Renal cortical epithelial cell (primary cell): ENCODE measurements around the gene HDAC3. TPM values are rescaled to one million over a fixed set of nuclear protein-coding genes. Genes with fewer than 3 reads are reported as not detected.

Source experiments
- DNase-seq: peaks from one replicate; pipeline ENCODE4 v3.0.0-alpha.2; 2011; ENCODE audit warnings: low read depth
- total RNA-seq: library from RNA; depleted of rRNA; stranded (reverse); fragments of >200 nt; gene quantifications from 2 replicates; pipeline ENCODE4 v1.2.3, GENCODE V29; 2014

HDAC3 gene
- total RNA-seq, 1 donor from 2014 or later: 50.2 TPM

- DNase-seq: peak; percentile 91
Measured at GRCh38 chr5:141657937-141658545, 21.4 kb upstream of the HDAC3 start.

- no peak for DNase-seq
Measured at GRCh38 chr5:141657404-141657803, 20.8 kb upstream of the HDAC3 start.

GRCh38 chr5:141656396-141656795 is 19.7 kb upstream of the HDAC3 start:
- no peak for DNase-seq

DNA sequence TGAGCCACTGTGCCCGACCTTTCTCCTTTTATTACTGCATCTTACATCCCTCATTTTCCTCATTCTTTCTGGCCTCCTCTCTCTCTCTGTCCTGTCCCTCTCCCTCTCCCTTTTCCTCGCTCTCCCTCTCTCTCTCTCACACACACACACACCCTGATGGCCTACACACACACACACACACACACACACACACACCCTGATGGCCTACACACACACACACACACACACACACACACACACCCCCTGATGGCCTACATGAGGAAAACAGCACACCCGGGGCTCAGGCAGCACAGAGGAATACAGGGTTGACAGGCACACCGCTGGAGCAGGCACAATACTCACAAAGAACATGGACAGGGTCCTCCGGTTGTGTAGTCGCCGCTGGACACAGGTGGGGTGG is 18.4 kb upstream of the HDAC3 start:
- DNase-seq: no peak

DNA sequence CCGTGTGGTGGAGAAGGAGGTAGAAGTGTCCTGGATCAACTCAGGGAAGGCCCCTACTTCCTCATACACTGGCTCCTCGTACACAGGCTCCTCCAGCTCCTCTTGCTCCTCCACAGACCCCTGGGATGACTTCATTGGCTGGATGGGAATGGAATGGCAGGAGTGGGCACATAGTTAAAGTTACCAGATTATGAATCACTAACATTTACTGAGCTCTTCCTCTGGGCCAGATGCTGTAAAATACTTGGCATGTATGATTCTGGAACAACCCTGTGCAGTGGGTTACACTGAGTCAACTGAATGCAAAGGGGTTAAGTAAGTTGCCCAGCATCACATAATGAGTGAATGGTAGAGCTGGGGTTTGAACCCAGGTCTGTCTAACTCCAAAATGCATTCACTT is 17.6 kb upstream of the HDAC3 start:
- DNase-seq: peak; percentile 60

DNA sequence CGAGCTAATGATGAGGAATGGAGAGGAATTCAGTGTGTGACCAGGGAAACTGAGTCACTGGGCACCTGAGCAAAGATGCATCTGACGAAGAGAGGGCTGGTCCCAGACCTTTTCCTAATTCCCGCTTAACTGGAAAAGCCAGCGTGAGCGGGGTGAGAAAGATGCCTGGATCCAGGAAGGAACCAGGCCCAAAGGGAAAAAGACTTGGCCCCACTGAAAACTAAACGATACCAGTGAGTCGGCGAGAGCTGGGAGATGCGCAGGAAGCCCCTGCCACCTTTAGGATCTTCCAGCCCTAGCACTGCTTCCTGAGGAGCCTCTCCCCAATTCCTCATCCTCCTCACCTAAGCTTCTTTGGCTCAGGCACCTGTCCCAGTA is 15.1 kb upstream of the HDAC3 start:
- DNase-seq: no peak

DNA sequence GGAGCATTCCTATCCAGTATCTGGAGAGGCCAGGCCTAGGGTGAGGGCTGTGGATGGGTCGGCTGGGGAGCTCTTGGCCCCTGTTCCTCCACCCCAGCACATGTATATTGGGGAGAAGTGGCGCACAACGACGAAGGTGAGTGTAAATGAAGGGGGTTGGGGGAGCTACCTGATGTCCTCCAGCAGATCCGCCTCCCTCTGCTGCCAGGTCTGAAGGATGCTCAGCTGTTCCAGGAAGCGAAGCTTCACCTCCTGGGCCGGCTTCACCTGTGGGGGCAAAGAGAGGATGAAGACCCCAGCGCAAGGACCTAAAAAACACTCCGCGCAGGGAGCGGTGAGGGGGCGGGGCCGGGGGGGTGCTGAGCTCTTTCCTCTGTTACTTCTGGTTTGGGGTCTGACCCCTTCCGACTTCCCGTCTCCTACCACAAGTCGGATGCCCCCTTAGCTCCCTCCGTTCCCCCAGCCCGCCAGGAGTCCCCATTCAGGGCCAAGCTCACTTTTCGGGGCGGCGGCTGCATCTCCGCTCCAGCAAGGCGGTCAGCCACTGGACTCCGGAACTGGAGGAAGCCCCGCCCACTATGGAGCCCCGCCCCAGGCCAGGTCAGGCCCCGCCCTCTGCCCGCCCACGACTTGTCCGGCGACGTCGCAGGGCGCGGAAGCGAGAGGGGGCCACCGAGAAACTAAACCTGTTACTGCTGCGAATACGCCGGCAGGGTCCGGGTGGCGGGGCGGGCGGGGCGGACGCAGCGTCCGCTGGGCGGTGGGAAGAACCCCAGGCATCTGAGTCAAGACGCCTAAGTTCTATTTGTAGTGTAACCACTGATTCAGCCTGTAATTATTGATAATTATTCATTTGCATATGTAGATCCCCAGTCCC is 14.4 kb upstream of the HDAC3 start, which contains the start of gene FCHSD1:
Gene FCHSD1, minus strand, starts transcription at position 568 of the 877 bp plus-strand sequence. Its CDS starts 50 bp downstream, at position 518.
- peak; percentile 52 for DNase-seq

DNA sequence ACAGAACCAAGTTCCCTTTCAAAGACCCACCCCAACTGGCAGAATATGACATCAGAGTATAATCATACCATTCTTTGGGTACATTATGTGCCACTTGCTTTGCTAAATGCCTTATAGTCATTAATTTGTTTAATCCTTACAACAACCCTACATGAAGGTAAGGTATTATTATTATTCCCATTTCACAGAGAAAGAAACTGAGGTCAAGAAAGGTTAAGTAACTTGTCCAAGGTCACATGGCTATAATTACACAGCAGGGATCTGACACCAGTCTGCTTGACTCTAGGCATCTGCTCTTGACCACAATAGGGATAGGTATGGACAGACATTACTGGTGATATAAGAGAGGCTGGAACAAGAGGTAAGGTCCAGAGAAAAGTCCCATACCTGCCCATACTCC is 13.3 kb upstream of the HDAC3 start:
- no peak for DNase-seq

DNA sequence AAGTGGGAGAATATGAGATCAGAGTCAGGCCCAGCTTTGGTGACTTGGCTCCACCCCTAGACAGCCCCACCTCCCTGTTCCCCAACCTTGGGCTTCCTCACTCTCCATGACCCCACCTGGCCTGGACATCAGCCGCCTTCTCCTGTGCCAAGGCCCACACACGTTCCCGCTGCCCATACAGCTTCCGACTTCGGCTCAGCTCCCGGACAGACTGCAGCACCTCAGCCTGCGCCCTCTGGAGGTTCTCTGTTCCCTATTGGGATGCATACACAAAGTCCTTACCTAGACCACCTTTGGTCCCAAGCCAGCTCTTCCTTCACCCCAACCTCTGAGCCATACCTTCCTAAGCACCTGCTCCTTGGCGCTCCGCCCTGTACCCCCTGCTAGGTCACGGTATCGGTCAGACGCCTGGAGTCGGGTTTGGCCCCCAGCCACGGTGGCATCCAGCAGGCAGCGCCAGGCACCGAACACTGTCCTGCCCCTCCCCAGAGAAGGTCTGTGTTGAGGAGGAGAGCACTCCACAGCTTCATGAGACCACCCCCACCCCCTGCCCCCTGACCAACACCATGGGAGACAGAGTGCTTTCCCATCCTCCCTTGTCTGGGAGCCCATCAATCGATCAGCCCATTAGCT is 12.5 kb upstream of the HDAC3 start:
- DNase-seq: no peak

DNA sequence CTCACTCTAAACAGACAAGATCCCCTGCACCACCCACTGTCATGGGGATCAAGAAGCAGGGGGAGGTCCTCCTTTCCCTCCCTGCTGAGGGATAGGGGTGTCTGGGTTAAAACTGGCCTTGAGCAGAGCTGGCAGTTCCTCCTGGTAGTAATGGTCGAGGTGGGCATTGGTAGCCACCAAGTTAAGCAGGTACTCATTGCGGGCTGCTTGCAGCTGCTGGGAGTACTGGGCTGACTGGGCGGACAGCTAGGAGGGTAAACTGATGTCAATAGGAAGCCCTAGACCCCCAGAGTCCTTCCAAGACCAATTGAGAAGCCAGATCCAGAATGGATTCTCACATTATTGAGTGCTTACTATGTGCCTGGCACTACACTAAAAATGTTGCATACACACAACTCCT is 11.2 kb upstream of the HDAC3 start:
- no peak for DNase-seq

DNA sequence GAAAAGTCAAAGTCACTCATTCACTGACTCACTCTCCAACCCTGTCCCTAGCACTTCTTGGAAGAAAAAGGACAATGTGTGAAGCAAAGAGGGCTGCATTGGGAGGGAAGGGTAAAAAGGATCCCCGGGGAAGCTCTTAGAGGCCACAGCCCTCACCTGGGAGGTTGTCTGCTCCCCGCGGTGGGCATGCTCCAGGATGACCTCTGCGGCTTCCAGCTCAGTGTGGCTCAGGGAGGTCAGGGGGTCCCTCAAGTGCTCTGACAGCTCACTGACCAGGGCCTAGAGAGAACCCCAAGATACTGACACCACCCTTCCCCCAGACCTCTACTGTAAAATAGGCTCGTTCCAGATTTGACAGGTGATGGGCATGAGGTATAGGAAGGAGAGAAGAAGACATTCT is 10.6 kb upstream of the HDAC3 start:
- DNase-seq: no peak

DNA sequence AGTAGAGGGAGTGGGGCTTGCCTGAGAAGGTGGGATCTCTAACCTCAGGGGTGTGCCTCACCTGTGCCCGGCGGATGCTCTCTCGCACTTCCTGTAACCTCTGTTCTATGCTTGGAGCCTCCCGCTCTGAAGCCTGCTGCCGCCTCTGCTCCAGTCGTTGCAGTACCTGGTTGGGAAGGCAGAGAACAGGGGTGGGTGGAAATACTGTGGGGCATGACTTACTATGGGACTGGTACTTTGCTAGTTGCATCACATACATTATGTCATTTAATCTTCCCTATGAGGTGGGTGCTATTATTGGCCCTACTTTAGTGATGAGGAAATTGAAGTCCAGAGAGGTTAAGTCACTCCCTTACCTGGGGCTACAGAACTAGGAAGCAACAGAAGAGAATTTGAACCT is 9.4 kb upstream of the HDAC3 start:
- no peak for DNase-seq

DNA sequence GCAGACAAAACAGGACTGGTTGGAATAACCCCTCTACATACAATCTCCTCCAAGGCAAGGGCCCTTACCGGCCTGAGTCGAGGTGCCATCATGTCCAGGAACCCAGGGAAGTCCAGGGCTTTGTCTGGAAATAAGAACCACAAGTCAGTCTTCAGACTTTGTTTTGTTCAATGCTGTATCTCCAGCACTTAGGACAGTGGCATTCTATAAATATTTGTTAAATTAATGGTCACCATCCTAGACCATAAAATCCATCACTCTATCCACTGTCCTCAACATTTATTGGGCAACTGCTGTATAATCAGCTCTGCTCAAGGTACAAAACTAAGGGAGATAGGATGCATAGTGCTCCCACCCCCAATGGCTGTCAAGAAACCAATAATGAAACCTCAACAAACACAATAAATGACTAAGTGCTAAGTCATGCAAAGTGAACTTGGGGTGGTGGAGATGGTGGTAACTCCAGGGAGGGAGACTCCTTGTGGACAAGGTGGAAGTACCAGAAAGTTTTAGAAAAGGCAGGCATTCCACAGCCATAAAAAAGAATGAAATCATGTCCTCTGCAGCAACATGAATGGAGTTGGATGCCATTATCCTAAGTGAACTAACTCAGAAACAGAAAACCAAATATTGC is 5.1 kb upstream of the HDAC3 start:
- DNase-seq: peak; percentile 95

DNA sequence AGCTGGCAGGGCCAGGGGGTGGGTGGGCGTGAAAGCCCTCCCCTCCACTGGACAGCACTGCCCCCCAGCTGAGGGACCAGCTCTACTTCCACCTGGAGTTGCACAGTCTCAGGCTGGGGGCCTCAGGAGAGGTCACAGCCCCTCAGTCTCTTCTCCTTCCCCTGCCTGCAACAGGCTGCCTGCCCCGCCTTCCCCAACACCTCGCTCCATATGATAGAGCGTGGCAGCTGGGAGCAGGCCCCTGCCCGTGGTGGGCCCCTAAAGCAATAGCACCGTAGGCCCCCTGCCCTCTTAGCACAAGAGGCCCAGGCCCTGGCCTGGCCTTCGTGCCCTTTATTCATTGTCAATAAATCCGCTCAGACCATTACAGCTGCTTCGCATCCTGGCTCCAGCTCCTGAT is 4.0 kb upstream of the HDAC3 start:
- no peak for DNase-seq

- no peak for DNase-seq
Measured at GRCh38 chr5:141640051-141640415, 3.4 kb upstream of the HDAC3 start.

GRCh38 chr5:141639357-141640050 is 2.9 kb upstream of the HDAC3 start:
- DNase-seq: no peak

DNA sequence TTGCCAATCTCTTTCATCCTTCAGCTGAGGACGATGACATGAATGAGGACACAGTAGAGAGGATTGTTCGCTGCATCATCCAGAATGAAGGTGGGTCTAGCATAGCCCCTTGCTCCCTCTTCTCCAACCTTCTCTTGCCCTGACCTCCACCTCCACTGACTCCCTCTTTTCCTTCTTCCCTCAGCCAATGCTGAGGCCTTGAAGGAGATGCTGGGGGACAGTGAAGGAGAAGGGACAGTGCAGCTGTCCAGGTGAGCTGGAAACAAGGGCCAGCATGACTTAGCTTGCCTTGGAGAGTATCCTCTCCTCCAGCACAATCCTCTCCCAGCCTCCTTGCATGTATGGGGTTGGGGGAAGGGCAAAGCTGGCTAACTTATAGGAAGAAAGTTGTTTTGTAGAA is 2.1 kb upstream of the HDAC3 start:
- no peak for DNase-seq

- DNase-seq: no peak
Measured at GRCh38 chr5:141637767-141638419, 1.2 kb upstream of the HDAC3 start.

DNA sequence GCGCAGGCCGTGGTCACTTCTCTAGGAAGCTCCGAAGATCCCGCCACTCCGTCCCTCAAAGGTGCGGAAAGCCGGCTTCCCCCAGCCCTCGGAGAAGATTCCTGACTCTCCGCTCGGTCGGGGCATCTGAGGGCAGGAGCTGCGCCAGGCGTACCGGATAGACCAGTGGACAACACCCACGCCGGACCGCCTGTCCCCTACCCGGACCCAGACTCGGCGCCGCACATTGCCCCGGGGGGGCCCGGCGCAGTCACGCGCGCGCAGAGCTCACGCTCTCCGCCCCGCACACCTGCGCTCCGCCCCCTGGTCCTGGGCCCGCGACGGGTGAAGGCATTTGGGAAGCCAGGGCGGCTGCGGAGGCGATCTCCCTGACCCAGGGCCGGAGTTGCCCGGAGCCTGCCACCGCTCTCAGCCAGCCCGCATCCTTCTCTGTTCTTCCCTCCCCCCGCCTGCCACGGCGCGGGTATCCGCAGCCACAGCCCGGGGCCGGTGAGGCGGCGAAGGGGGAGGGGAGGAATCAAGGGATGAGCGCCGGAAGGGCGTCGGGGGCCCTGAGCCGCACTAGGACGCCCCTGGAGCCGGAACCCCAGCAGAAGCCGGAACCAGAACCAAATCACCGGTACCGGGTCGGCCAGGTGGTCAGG is 596 bp upstream of the HDAC3 start:
- DNase-seq: no peak

GRCh38 chr5:141636106-141636412 is 590 bp downstream of the HDAC3 start:
- DNase-seq: no peak

GRCh38 chr5:141635646-141636045 is 1.0 kb downstream of the HDAC3 start:
- DNase-seq: no peak
